HG02763 (cell line): ENCODE results near the gene APC2.

Experiments used
- ATAC-seq: cut with Tn5 transposase; IDR thresholded peaks from one replicate; pipeline ENCODE4 v1.9.1; 2021; ENCODE audit warnings: mild to moderate bottlenecking, moderate library complexity; ENCODE audit not compliant: unreplicated experiment

Gene APC2

GRCh38 chr19:1465191-1466016 lies 15.5 kb downstream of the APC2 start:
- no peak for ATAC-seq

GRCh38 chr19:1466018-1466460 lies 16.1 kb downstream of the APC2 start:
- ATAC-seq: no peak

GRCh38 chr19:1466461-1467214 lies 16.7 kb downstream of the APC2 start:
- no peak for ATAC-seq

- no peak for ATAC-seq
Observed at GRCh38 chr19:1467215-1467489, 17.2 kb downstream of the APC2 start.

GRCh38 chr19:1467490-1468273 lies 17.8 kb downstream of the APC2 start:
- no peak for ATAC-seq

GRCh38 chr19:1468274-1468820 lies 18.4 kb downstream of the APC2 start:
- ATAC-seq: no peak

GRCh38 chr19:1468821-1469254 lies 18.9 kb downstream of the APC2 start:
- ATAC-seq: no peak

GRCh38 chr19:1469255-1470054 lies 19.5 kb downstream of the APC2 start:
- ATAC-seq: no peak

- ATAC-seq: no peak
Observed at GRCh38 chr19:1470055-1470304, 20.1 kb downstream of the APC2 start.

GRCh38 chr19:1470305-1471009 lies 20.5 kb downstream of the APC2 start:
- ATAC-seq: no peak

- no peak for ATAC-seq
Observed at GRCh38 chr19:1471010-1471514, 21.1 kb downstream of the APC2 start.

- no peak for ATAC-seq
Observed at GRCh38 chr19:1471515-1472160, 21.7 kb downstream of the APC2 start.

GRCh38 chr19:1472231-1473084 lies 22.5 kb downstream of the APC2 start:
- ATAC-seq: no peak

GRCh38 chr19:1473085-1473851 lies 23.3 kb downstream of the APC2 start:
- ATAC-seq: no peak

- no peak for ATAC-seq
Observed at GRCh38 chr19:1474011-1474764, 24.3 kb downstream of the APC2 start.

GRCh38 chr19:1474765-1475351 lies 24.9 kb downstream of the APC2 start:
- ATAC-seq: no peak
